ENCODE data around the gene PARVB.

The PARVB gene

DNA sequence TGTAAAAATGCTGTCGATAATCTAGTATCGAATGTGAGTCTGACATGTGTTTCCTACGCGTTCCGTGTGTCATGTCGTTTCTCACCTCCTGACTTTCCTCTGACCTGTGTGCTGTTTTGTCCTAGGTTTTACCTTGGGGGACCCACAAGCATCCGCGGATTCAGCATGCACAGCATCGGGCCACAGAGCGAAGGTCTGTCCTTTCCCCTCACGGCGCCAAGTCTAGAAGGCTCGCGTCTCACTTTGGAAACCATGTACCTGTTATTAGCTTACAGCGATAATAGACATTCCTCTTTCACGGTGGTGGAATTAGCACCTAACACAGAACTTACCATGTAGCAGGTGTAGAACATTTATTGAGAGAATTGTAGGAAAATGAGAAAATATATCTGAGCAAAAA lies 40.3 kb upstream of the PARVB start:
- TF ChIP-seq, protein P1, sequence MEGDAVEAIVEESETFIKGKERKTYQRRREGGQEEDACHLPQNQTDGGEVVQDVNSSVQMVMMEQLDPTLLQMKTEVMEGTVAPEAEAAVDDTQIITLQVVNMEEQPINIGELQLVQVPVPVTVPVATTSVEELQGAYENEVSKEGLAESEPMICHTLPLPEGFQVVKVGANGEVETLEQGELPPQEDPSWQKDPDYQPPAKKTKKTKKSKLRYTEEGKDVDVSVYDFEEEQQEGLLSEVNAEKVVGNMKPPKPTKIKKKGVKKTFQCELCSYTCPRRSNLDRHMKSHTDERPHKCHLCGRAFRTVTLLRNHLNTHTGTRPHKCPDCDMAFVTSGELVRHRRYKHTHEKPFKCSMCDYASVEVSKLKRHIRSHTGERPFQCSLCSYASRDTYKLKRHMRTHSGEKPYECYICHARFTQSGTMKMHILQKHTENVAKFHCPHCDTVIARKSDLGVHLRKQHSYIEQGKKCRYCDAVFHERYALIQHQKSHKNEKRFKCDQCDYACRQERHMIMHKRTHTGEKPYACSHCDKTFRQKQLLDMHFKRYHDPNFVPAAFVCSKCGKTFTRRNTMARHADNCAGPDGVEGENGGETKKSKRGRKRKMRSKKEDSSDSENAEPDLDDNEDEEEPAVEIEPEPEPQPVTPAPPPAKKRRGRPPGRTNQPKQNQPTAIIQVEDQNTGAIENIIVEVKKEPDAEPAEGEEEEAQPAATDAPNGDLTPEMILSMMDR (IDR thresholded peaks at IDR 0.05; ENCODE audit: low read depth, low read length) = no peak
- in situ Hi-C loops (cut with HindIII; ENCODE audit: low sequenced_read_pairs) = no loop called here
- H3K4me3 ChIP-seq (ENCODE audit: low read depth, low read length) = no peak overlapping the region

DNA sequence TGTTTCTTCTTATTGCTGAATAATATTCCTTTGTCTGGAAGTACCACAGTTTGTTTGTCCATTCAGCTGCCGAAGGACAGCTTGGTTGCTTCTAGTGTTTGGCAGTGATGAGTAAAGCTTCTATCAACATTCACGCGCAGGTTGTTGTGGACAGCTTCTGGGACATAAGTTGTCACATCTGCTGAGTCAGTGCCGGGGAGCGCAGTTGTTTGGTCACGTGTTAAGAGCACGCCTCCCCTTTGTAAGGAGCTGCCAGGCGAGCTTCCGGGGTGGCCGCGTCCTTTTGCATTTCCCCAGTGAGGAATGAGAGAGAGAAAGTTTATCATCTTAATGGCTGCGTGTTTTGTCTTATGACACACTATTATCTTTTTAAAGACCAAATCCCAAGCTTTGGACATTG lies 38.6 kb upstream of the PARVB start:
- in situ Hi-C loops (cut with HindIII; ENCODE audit: low sequenced_read_pairs) = no loop called here
- TF ChIP-seq, protein P1 (IDR thresholded peaks at IDR 0.05; ENCODE audit: low read depth, low read length) = no peak
- DNase-seq (ENCODE audit: low read depth, low spot score) = no peak
- H3K4me3 ChIP-seq (ENCODE audit: low read depth, low read length) = no peak overlapping the region

More for the DNA sequence above, 40.3 kb upstream of the PARVB start:
- no peak for DNase-seq (ENCODE audit: low read depth, low spot score)

DNA sequence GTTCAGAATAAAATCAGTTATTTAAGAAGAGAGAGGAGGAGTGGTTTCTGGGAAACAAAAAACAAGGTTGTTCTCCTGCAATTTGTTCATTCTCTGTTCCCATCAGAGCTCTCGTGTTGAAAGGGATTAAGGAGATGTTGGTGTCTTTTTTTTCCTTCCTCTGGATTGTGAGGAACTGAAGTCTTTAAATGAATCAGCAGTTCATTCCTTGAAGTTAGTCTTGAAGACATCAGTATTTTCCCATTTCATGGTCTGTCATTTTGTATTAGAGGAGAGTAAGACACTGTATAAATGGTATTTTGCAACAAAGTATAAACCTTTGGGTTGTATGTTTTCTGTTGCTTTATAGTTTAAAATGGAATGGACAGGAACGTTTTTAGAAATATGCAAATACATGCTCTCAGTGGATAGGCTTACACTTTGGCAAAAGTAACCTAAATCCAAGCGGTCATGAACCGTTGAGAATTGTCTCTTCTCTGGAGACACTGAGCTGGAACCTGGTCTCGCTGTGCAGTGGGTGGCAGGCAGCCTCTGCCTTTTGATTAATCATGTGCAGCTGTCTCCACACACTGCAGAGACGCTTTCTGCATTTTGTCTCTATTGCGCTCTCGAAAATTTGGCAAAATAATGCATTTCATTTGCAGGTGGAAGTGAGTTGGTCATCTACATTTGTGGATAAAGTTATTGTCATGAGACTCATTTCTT lies 35.8 kb upstream of the PARVB start:
- in situ Hi-C loops (cut with HindIII; ENCODE audit: low sequenced_read_pairs) = no loop called here
- no peak overlapping the region for H3K4me3 ChIP-seq (ENCODE audit: low read depth, low read length)
- DNase-seq (ENCODE audit: low read depth, low spot score) = no peak
- TF ChIP-seq, protein P1 (IDR thresholded peaks at IDR 0.05; ENCODE audit: low read depth, low read length) = no peak

DNA sequence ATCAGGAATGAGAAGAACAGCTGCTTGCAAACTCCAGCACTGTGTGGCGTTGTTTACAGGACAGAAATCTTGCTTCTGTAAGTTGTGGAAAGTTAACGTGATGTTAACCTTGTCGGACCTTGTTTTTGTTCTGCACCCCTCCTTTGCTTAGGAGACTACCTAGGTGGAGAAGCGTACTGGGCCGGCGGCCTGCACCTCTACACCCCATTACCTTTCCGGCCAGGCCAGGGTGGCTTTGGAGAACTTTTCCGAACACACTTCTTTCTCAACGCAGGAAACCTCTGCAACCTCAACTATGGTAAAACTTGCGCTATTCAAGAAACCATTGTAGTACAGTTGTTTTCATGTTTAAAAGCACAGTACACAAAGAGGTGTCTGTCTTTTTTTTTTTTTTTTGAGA lies 35.1 kb upstream of the PARVB start:
- TF ChIP-seq, protein P1 (IDR thresholded peaks at IDR 0.05; ENCODE audit: low read depth, low read length) = no peak
- DNase-seq (ENCODE audit: low read depth, low spot score) = no peak
- no peak overlapping the region for H3K4me3 ChIP-seq (ENCODE audit: low read depth, low read length)
- in situ Hi-C loops (cut with HindIII; ENCODE audit: low sequenced_read_pairs) = no loop called here

DNA sequence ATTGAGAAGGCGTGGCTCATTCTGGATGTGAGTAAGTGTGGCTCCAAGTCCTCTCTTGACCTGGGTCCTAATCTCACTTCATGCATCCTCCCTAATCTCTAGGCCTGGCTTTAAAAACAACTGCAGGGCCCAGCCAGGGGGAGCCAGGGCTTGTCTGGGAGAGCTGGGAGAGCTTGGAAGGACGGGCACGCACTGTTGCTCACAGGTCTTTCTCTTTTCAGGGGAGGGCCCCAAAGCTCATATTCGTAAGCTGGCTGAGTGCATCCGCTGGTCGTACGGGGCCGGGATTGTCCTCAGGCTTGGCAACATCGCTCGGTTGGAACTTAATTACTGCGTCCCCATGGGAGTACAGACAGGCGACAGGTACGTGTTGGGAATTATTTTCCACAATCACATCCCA lies 34.1 kb upstream of the PARVB start:
- no peak overlapping the region for H3K4me3 ChIP-seq (ENCODE audit: low read depth, low read length)
- in situ Hi-C loops (cut with HindIII; ENCODE audit: low sequenced_read_pairs) = no loop called here
- DNase-seq (ENCODE audit: low read depth, low spot score) = no peak
- TF ChIP-seq, protein P1 (IDR thresholded peaks at IDR 0.05; ENCODE audit: low read depth, low read length) = no peak

DNA sequence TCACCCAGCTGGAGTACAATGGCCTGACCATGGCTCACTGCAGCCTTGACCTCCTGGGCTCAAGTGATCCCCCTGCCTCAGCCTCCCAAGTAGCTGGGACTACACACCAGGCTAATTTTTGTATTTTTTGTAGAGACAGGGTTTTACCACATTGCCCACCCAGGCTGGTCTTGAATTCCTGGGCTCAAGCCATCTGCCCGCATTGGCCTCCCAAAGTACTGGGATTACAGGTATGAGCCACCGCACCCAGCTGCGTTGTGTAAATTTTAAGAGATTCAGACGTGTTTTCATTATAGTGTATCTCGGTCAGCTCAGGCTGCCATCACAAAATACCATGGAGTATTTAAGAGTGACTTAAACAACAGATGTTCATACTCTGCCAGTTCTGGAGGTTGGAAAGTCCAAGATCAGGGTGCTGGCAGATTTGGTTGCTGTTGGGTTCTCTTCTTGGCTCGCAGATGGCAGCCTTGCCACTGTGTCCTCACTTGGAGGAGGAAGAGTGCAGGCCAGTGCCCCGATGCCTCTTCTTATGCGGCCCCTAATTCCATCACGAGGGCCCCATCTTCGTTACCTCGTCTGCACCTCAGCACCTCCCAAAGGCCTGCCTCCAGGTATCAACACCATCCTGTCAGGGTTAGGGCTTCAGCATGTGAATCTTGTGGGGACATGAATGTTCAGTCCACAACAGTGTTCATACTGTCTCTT lies 32.6 kb upstream of the PARVB start:
- in situ Hi-C loops (cut with HindIII; ENCODE audit: low sequenced_read_pairs) = no loop called here
- TF ChIP-seq, protein P1 (IDR thresholded peaks at IDR 0.05; ENCODE audit: low read depth, low read length) = no peak

More for the DNA sequence above, 32.6 kb upstream of the PARVB start:
- H3K4me3 ChIP-seq (ENCODE audit: low read depth, low read length) = no peak overlapping the region
- DNase-seq (ENCODE audit: low read depth, low spot score) = no peak

Measured in astrocyte of the spinal cord (primary cell).